Measurements from ENCODE around the gene KCNQ2.

Gene KCNQ2

DNA sequence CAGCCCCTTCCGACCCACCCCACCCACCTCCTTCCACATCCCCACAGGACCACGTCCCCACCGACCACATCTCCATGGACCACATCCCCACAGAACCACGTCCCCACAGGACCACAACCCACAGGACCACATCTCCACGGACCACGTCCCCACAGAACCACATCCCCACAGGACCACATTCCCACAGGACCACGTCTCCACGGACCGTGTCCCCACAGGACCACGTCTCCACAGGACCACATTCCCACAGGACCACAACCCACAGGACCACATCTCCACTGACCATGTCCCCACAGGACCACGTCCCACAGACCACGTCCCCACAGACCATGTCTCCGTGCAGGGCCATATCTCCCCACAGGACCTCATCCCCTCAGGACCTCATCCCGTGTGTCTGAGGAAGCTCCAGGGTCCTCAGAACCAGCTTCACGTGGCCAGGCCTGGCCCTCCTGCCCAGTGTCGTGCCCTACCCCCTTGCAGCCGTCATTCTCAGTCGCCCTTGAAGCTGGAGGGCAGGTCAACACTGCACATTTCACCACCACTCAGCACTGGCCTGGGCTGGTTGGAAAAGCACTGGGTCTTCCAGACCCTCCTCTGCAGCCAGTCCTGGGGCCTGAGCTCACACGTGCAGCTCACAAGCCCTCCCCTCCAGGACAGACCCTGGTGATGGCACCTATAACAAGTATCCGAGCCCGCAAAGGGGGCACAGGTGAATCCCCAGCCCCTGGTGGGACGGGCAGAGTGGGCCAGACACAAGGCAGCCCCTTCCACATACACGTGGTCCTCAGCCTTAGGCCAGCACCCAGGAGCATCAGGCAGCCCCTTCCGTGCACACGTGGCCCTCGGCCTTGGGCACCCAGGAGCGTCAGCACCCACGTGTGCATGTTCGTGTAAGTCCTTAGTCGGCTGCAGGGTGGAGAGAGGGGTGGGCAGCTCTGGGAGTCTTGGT lies 115.2 kb downstream of the KCNQ2 start:
- no peak for DNase-seq (ENCODE audit: low spot score)

DNA sequence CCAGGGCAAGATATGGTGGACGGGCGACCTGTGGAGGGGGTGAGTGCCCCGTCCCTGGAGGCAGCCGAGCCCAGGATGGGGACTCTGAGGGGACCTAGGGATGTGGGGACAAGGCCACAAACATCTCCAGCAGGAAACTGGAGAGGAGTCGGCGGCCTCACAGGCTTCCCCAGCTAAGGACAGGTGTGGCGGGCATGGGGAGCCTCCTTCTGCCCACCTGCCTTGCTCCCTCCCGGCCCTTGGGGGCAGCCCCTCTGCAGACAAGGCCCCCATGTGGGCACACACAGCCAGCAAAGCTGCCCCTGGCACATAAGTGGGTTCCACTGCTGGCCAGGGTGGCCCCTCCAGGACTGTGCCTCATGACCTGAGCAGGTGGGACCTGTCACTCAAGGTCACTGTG lies 115.9 kb downstream of the KCNQ2 start:
- no peak for DNase-seq (ENCODE audit: low spot score)

DNA sequence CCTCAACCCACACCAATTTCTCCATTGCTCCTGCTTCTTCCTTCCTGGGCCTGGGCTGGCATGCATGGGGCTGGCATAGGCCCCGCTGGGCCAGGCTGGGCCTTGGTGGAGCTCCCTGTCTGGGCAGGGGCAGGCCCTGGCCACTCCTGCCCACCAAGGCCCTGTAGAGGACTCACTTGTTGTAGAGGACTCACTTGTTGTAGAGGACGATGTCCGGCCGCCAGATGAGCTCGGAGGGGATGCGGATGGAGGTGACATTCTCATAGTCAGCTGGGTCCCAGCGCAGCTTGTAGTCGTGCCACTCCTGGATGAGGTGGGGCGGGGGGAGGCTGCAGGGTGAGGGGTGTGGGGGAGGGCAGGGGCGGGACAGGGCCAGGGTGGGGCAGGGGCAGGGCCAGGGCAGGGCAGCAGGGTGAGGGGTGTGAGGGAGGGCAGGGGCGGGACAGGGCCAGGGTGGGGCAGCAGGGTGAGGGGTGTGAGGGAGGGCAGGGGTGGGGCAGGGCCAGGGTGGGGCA lies 116.6 kb downstream of the KCNQ2 start:
- no peak for DNase-seq (ENCODE audit: low spot score)

DNA sequence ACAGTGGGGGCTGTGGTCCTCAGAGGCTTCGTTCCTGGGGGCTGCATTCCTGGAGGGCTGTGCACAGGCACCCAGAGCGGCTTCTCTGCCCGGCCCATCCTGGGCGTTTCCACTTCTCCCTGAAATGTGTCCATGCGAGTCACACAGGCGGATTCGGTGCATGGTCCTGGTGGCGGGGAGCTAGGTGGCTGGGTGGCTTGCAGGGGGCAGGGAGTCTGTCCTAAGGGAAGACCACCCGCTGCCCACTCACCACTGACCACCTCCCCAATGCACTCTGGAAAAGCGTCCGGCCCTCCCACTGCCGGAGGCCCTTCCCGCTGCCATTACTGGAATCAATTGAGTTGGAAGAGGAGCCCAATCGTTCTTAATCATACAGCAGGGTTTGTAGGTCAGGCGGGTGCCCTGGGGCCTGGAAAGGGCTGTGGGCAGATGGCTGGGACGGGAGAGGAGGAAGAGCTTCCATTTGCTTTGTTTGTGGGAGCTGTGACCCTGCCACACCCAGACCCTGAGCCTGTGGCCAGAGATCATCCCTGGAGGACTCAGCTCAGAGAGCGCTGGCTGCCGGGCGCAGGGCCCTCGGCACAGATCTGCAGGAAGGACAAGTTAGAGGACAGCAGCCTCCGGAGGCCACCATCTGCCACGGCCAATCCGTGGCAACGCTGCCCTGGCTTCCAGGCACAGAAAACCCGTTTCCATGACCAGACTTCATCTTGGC lies 117.7 kb downstream of the KCNQ2 start:
- DNase-seq (ENCODE audit: low spot score) = no peak

DNA sequence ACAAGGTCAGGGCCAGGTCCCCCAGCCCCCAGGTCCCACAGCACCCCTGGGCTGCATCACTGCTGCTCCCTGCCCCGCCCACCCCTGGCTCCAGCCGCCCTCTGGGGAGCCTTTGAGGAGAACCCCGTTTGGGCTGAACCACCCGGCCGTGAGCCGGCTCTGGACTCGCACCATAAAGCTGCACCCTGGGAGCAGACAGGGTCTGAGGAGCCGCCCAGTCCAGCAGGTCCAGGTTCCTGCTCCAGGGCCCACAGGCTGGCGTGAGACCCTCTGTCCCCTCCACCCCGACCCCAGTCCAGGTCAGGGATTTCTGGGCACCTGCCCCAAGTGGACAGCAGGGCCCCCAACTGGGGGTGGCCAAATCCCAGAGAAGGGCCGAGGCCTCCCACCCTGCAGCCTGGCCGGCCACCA lies 119.6 kb downstream of the KCNQ2 start:
- DNase-seq (ENCODE audit: low spot score) = no peak

DNA sequence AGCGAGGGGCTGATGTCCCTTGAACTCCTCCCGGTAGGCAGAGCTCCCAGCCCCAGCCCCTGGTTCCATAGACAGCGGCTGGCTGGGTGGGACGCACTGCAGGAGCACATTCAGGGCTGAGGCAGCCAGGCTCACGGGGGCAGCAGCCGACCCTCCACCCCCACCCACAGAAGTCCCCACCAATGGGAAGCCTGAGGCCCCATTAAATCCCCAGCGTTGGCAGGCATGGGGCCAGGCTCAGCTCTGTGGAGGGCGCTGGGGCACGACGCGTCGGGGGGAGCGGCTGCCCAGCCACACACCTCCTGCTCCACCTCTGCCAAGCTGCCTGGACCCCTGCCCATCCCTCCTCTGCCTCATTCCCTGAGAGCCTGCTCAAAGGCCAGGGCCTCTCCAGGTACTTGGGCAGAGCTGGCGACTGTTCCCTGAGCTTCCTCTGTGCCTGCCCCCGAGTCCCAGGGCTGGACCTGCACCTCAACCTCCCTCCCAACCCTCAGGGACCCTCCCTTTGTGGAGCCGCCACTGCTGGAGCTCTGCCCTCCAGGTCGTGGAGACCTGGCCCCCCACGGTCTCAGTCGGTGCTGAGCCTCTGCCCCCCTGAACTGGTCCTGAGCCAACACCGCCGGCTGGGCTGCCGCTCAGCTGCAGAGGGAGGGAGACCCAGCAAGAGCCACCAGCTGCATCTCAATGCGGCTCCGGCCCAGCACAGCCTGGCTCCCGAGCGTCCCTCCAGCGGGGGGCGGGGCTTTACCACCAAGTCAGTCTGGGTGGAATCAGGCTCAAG lies 120.5 kb downstream of the KCNQ2 start:
- DNase-seq (ENCODE audit: low spot score) = no peak

DNA sequence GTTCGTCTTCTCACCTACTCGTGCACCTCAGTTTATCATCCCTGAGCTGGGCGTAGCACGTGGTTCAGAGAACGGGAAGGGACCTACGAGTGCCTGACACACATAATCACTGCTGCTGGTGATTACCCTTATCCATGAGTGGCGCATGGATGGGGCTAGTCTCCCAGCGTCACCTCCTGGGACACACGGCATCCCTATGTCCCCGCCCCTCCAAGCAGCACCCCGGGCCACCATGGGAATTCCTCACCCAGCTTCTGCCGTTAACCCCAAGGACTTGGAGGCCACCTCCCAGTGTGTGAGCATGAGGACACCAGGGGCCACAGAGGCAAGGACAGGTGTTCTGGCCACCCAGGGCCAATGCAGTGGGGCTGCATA lies 121.1 kb downstream of the KCNQ2 start:
- no peak for DNase-seq (ENCODE audit: low spot score)

DNA sequence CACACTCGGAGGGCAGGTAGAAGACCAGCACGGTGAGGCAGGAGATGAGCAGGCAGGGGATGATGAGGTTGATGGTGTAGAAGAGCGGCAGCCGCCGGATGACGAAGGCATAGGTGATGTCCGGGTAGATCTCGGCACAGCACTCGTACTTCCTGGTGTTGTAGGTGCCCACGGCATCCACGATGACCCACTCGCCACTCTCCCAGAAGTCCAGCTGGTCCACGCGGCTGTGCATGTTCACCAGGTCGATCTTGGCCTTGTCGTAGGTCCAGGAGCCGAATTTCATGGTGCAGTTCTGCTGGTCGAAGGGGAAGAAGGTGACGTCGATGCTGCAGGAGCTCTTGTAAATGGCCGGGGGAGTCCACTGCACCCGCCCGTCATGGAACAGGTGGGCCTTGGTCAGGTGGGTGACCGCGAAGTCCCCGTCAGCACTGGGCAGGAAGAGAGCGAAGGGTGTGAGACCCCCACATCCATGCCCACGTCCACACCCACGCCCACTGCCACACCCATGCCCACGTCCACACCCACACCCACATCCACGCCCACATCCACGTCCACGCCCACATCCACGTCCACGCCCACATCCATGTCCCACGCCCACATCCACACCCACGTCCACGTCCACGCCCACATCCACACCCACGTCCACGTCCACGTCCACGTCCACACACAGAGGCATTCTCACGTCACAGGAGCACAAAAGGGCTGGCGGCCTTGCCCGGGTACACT lies 121.7 kb downstream of the KCNQ2 start:
- DNase-seq (ENCODE audit: low spot score) = no peak

All from NAMALWA (cell line).